Neutrophil (primary cell): ENCODE measurements around the gene TMEM221.
A peak's percentile ranks its signal among the peaks of the same experiment; 100 is the strongest.

Experiments
- H3K27ac ChIP-seq: fragments of 200-600 bp; sonication (generic); 2 replicates; pipeline ENCODE4 v1.5.1; 2016; ENCODE audit warnings: mild to moderate bottlenecking, moderate library complexity
- H3K27me3 ChIP-seq: fragments of 200-600 bp; sonication (generic); 2 replicates; pipeline ENCODE4 v1.6.0; 2016; ENCODE audit warnings: mild to moderate bottlenecking
- H3K36me3 ChIP-seq: fragments of 200-600 bp; sonication (generic); 2 replicates; pipeline ENCODE4 v1.5.1; 2017
- H3K4me1 ChIP-seq, 2 experiments: fragments of 200-600 bp in 1 of 2; sonication (generic) in 1 of 2; 1 replicate in 1 of 2; 2 replicates in 1 of 2; pipeline versions ENCODE4 v1.5.1 to v1.6.1; 2013 to 2016; ENCODE audit warnings: low read depth in 1 of 2, low read length in 1 of 2, mild to moderate bottlenecking in 1 of 2, moderate library complexity in 1 of 2; ENCODE audit not compliant: control insufficient read depth in 1 of 2, insufficient read depth in 1 of 2
- H3K4me3 ChIP-seq, 2 experiments: fragments of 200-600 bp in 1 of 2; sonication (generic) in 1 of 2; 1 replicate in 1 of 2; 2 replicates in 1 of 2; pipeline ENCODE4 v1.5.1; 2013 to 2016; ENCODE audit warnings: low read depth in 1 of 2, low read length in 1 of 2, mild to moderate bottlenecking in 1 of 2, moderate library complexity in 1 of 2
- H3K9me3 ChIP-seq: fragments of 200-600 bp; sonication (generic); 2 replicates; pipeline ENCODE4 v1.5.1; 2016
- TF ChIP-seq, protein P1 (sequence below): fragments of 200-600 bp; sonication (generic); IDR thresholded peaks from 2 replicates; pipeline ENCODE4 v1.5.1; 2016; ENCODE audit warnings: antibody characterized with exemption

The TMEM221 gene

DNA sequence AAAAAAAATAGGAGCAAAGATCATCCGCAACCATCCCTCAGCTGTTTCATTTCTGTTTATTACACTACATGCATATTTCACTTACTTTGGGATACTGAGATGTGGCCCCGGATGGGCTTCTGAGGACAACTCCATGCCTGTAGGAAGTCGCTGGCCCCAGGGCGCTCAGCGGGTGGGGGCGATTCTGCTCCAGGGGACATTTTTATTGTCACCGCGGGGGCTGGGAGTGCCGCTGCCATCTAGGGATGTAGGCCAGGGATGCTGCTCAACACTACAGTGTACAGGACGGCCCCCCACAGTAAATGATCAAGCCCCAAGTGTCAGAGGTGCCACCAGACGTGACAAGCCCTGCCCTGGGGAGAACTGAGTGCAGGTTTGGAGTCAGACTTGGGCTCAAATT, 36.7 kb downstream of the TMEM221 start:
- Histone ChIP-seq H3K27me3 (no peaks in the 10 kb centered on the region), H3K4me1 (peaks cover 8 to 16% of the 10 kb centered on the region in 2 experiments), H3K27ac (no peak overlapping the region), H3K4me3 (no peak overlapping the region), H3K36me3 (peaks cover 41% of the 10 kb centered on the region), H3K9me3 (no peaks in the 10 kb centered on the region)
- TF ChIP-seq, protein P1, sequence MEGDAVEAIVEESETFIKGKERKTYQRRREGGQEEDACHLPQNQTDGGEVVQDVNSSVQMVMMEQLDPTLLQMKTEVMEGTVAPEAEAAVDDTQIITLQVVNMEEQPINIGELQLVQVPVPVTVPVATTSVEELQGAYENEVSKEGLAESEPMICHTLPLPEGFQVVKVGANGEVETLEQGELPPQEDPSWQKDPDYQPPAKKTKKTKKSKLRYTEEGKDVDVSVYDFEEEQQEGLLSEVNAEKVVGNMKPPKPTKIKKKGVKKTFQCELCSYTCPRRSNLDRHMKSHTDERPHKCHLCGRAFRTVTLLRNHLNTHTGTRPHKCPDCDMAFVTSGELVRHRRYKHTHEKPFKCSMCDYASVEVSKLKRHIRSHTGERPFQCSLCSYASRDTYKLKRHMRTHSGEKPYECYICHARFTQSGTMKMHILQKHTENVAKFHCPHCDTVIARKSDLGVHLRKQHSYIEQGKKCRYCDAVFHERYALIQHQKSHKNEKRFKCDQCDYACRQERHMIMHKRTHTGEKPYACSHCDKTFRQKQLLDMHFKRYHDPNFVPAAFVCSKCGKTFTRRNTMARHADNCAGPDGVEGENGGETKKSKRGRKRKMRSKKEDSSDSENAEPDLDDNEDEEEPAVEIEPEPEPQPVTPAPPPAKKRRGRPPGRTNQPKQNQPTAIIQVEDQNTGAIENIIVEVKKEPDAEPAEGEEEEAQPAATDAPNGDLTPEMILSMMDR, result no peak

DNA sequence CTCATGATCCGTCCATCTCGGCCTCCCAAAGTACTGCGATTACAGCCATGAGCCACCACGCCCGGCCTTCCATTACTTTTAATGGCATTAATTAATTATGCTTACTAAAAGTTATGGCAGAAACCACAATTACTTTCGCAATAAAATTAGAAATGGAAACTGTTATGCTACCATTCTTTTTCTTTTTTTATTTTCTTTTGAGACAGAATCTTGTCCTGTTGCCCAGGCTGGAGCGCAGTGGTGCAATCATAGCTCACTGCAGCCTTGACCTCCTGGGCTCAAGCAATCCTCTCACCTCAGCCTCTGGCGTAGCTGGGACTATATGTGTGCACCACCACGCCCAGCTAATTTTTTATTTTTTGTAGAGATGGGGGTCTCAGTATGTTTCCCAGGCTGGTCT, 38.5 kb downstream of the TMEM221 start:
- H3K9me3 ChIP-seq, result no peaks in the 10 kb centered on the region
- H3K27ac ChIP-seq, result no peak overlapping the region
- H3K4me3 ChIP-seq, result no peak overlapping the region
- H3K27me3 ChIP-seq, result no peaks in the 10 kb centered on the region
- peaks cover 24 to 34% of the 10 kb centered on the region in 2 experiments for H3K4me1 ChIP-seq
- TF ChIP-seq, protein P1, result no peak
- H3K36me3 ChIP-seq, result peaks cover 34% of the 10 kb centered on the region

DNA sequence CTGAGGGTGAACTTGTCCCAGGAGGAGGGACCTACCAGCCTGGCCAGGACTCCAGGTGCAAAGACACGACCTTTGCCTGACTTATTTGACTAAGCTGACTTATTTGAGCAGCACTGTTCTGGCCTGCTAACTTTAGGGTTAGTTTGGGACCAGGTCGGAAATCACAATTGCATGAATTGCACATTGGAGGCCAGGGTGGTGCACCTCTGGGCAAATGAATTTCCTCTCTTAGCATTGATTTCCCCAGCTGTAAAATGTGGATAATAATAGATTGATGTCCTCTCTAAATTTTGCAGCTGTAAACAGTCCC, 41.6 kb downstream of the TMEM221 start:
- H3K4me3 ChIP-seq, result peak overlapping the region; percentile 60 to 70
- H3K27ac ChIP-seq, result peak overlapping the region; percentile 92
- no peaks in the 10 kb centered on the region for H3K9me3 ChIP-seq
- TF ChIP-seq, protein P1, result no peak
- peaks cover 8% of the 10 kb centered on the region for H3K36me3 ChIP-seq
- peaks cover 32 to 50% of the 10 kb centered on the region in 2 experiments for H3K4me1 ChIP-seq
- H3K27me3 ChIP-seq, result no peaks in the 10 kb centered on the region

DNA sequence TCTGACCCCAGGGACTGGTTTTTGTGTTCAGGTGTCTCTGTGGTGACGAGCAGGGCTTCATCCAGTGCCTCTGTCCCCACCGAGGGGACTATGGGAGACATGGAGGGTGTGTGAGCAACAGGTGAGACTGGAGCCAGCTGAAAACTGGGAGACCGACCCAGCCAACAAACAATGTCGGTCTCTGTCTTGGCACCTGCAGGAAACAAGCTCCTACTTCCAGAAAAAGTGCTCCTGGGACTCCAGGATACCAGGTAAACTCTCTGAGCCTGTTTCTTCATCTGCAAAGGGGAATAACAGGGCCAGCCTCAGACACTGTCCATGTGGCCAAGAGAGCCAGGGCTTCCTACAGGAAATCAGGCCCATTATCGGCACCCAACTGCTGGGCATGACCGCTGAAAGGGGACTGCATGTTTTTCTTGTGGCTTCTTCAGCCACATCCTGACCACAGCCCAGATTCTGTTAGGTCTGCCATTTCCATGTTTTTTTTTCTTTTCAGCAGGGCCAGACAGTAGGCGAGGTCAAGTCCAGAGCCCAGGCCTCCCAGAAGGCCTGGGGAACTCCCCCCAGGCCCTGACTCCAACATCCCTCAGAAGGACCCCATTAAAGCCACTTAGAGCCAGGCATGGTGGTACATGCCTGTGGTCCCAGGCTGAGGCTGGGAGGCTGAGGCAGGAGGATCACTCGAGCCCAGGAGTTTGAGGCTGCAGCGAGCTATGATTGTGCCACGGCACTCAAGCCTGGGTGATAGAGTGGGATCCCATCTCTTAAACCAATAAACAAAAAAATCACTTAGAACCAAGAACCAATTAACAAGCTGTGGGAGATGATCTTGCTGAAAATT, 42.2 kb downstream of the TMEM221 start:
- Histone ChIP-seq H3K9me3 (no peaks in the 10 kb centered on the region), H3K27ac (peak overlapping the region; percentile 92), H3K27me3 (no peaks in the 10 kb centered on the region), H3K4me1 (peaks cover 32 to 50% of the 10 kb centered on the region in 2 experiments), H3K36me3 (peaks cover 3% of the 10 kb centered on the region), H3K4me3 (peak overlapping the region; percentile 60 to 70)
- TF ChIP-seq, protein P1, result no peak

DNA sequence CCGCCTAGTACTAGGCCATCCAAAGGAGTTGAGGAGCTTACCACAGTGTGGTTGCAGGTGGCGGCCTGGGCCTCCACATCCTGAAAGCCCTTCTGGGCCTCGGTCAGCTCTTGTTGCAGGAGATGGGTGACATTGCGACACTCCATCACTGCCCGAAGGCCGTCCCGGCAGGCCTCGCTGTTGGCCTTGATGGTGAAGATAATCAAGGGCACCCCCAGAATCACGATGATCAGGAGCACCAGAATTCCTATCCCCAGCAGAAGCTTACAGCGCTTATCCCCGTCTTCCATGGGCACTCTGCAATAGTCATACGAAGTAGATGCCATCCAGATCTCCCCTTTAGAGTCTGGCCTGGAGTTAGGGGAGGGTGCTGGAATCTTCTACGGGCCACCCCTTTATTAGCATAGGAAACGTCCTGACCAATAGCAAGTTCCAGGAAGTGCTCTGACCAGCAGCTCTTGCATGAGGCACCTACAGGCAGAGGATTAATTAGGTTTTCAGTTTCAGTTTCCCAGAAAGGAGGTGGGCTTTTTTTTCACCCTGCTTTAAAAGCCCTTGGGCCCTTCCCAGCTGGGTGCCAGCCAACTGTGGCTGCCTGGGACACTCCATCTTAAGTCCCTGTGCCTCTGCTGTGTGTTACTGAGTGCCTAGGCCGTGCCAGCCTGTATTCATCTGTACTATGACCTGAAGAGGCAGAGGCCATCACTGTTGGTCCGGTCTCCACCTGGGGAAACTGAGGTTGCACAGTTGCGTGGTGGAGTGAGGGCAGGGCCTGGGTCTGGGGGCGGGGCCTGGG, 43.0 kb downstream of the TMEM221 start, which contains the start of gene BST2:
TSS of gene BST2 (minus strand) at position 381 of the 796 bp plus-strand sequence. CDS start at position 326, 55 bp downstream.
- Histone ChIP-seq H3K9me3 (no peaks in the 10 kb centered on the region), H3K36me3 (peaks cover 3% of the 10 kb centered on the region), H3K27ac (peak within 1 kb of the TSS; percentile 92), H3K27me3 (no peaks in the 10 kb centered on the region), H3K4me3 (peak within 1 kb of the TSS; percentile 60 to 70), H3K4me1 (peaks cover 32 to 50% of the 10 kb centered on the region in 2 experiments)
- TF ChIP-seq, protein P1, result no peak
